Brain microvascular endothelial cell (primary cell): ENCODE results near the gene BPHL.
"Not testable (repeated sequence)": the region's sequence is repeated elsewhere in the genome, so short reads cannot be mapped to it uniquely, and the experiment has no call there.

ENCODE experiments used
- DNase-seq: peaks from one replicate; pipeline ENCODE4 v3.0.0-alpha.2; 2020
- H3K27ac ChIP-seq: fragments of 250-450 bp; sonication (Bioruptor Pico); 2 replicates; pipeline ENCODE4 v1.5.1; 2020; ENCODE audit warnings: mild to moderate bottlenecking, moderate library complexity
- H3K27me3 ChIP-seq: fragments of 250-450 bp; sonication (Bioruptor Pico); replicated peaks from 2 replicates; pipeline ENCODE4 v1.5.1; 2020; ENCODE audit warnings: mild to moderate bottlenecking
- H3K36me3 ChIP-seq: fragments of 250-450 bp; sonication (Bioruptor Pico); replicated peaks from 2 replicates; pipeline ENCODE4 v1.5.1; 2020; ENCODE audit warnings: mild to moderate bottlenecking
- H3K4me3 ChIP-seq: 2 replicates; pipeline ENCODE4 v1.5.1; 2011; ENCODE audit warnings: low read depth, mild to moderate bottlenecking, control low read depth, low read length, moderate library complexity
- CTCF ChIP-seq: IDR thresholded peaks from 2 replicates; pipeline ENCODE4 v1.5.1; 2011; ENCODE audit warnings: low read depth, mild to moderate bottlenecking, moderate library complexity, low read length, control low read depth, inconsistent platforms; ENCODE audit errors: missing control alignments
- in situ Hi-C: cut with HindIII; loops from 2 replicates; pipeline ENCODE4 v1.10.0; 2017; ENCODE audit warnings: low sequenced_read_pairs, low pct_ligation_motif_present

BPHL gene

GRCh38 chr6:3171313-3172175 is 53.0 kb downstream of the BPHL start:
- H3K36me3 ChIP-seq, H3K27me3 ChIP-seq, H3K4me3 ChIP-seq, in situ Hi-C loops: not testable (repeated sequence)
- H3K27ac ChIP-seq = peak overlapping the region; percentile 53
- DNase-seq = peak; percentile 73

GRCh38 chr6:3172789-3173188 is 54.3 kb downstream of the BPHL start:
- DNase-seq, H3K27ac ChIP-seq, in situ Hi-C loops, H3K27me3 ChIP-seq, H3K4me3 ChIP-seq, H3K36me3 ChIP-seq: not testable (repeated sequence)

GRCh38 chr6:3173636-3174089 is 55.2 kb downstream of the BPHL start:
- H3K36me3 ChIP-seq, DNase-seq, in situ Hi-C loops, H3K27me3 ChIP-seq, H3K27ac ChIP-seq, H3K4me3 ChIP-seq: not testable (repeated sequence)

- H3K27ac ChIP-seq = no peak overlapping the region
- H3K36me3 ChIP-seq = no peaks in the 10 kb centered on the region
- no peak for DNase-seq
- TF ChIP-seq CTCF = no peak
- H3K27me3 ChIP-seq = no peaks in the 10 kb centered on the region
- no peak overlapping the region for H3K4me3 ChIP-seq
- in situ Hi-C loops = no loop called here
These were observed 57.3 kb downstream of the BPHL start for GRCh38 chr6:3175715-3176402.

GRCh38 chr6:3176562-3177355 is 58.2 kb downstream of the BPHL start:
- Histone ChIP-seq H3K27me3 (no peaks in the 10 kb centered on the region), H3K36me3 (no peaks in the 10 kb centered on the region), H3K4me3 (no peak overlapping the region), H3K27ac (no peak overlapping the region)
- peak; percentile 96 for DNase-seq
- TF ChIP-seq CTCF = no peak
- in situ Hi-C loops = no loop called here

GRCh38 chr6:3178666-3179065 is 60.2 kb downstream of the BPHL start:
- H3K27ac ChIP-seq, DNase-seq, H3K36me3 ChIP-seq, H3K27me3 ChIP-seq, in situ Hi-C loops, H3K4me3 ChIP-seq: not testable (repeated sequence)

- in situ Hi-C loops, H3K36me3 ChIP-seq, DNase-seq, H3K27ac ChIP-seq, H3K27me3 ChIP-seq: not testable (repeated sequence)
- peak overlapping the region; percentile 47 for H3K4me3 ChIP-seq
These were observed 61.4 kb downstream of the BPHL start for GRCh38 chr6:3179945-3180344.

GRCh38 chr6:3181105-3181504 is 62.6 kb downstream of the BPHL start:
- Histone ChIP-seq H3K36me3 (no peaks in the 10 kb centered on the region), H3K27me3 (no peaks in the 10 kb centered on the region), H3K4me3 (no peak overlapping the region), H3K27ac (no peak overlapping the region)
- in situ Hi-C loops = no loop called here
- no peak for DNase-seq
- TF ChIP-seq CTCF = no peak
